Islet of Langerhans (tissue), 1 donor: Measurements from ENCODE around the gene NPFF.
"Not testable (repeated sequence)": the region's sequence is repeated elsewhere in the genome, so short reads cannot be mapped to it uniquely, and the experiment has no call there.

Source experiments
- FAIRE-seq: peaks from one replicate; lab custom pipeline; 2011; peaks lifted over from hg19 to GRCh38; lab: Jason Lieb, UNC

The NPFF gene, protein sequence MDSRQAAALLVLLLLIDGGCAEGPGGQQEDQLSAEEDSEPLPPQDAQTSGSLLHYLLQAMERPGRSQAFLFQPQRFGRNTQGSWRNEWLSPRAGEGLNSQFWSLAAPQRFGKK

DNA sequence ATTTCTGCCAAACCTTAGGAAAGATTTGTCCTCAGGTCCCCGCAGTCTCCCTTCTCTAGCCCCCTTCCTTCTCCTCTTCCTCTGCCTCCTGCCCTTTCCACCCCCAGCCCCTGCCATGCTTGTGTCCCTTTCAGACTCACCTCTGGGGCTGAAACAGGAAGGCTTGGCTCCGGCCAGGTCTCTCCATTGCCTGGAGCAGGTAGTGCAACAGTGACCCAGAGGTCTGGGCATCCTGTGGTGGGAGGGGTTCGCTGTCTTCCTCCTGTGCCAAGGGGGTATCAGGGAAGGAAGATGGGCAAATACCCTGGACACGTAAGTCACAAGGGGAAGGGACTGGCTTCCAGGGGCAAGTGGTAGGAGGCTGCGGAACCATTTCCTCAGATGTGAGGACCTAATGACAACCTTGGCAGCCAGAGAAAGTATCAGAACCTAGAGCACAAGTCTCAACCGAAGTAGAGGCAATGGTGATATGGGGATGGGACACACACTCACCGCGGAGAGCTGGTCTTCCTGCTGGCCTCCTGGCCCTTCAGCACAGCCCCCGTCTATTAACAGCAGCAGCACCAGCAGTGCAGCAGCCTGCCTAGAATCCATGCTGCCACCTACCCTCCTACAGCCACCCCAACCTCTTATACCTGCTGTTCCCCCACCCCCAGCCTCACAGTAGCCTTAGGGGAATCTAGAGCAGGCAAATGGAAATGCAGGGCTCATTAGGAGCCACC is at the start of gene NPFF:
Gene NPFF, minus strand, starts transcription at position 604 of the 722 bp plus-strand sequence. Its CDS starts 10 bp downstream, at position 594.
- no peak for FAIRE-seq

GRCh38 chr12:53552361-53553327 is 45.4 kb upstream of the NPFF start:
- no peak for FAIRE-seq

GRCh38 chr12:53551889-53552291 is 44.6 kb upstream of the NPFF start:
- FAIRE-seq: no peak

DNA sequence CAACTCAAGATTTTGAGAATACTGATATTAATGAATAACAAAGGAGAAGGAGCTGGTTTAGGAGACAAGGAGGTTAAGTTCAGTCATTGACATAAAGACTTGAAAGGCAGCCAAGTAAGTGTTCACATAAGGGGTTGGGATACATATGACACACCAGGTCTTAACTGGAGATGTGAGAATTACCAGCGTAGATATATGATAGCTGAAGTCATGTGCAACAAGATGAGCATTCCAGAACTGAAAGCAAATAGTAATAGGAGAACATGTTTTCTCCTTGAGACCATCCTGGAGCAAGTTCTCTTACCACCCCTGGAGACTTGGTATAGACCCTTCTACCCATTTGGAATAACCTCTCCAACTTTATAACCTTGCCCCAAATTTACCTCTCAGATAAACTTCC is 43.3 kb upstream of the NPFF start:
- FAIRE-seq: no peak

DNA sequence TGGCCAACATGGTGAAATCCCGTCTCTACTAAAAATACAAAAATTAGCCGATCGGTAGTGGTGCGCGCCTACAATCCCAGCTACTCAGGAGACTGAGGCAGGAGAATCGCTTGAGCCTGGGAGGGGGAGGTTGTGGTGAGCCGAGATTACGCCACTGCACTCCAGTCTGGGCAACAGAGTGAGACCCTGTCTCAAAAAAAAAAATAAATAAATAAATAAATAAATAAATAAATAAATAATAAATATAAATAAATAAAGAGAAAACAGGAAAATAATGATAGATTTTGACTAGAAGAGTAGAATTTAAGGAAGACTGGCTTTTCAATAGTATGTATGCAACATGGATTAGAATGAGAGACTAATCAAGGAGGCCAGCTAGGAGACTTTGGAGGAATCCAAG is 42.8 kb upstream of the NPFF start:
- not testable (repeated sequence) for FAIRE-seq

- FAIRE-seq: not testable (repeated sequence)
Measured at GRCh38 chr12:53548354-53548753, 41.1 kb upstream of the NPFF start.

GRCh38 chr12:53543539-53543938 is 36.3 kb upstream of the NPFF start:
- FAIRE-seq: no peak

DNA sequence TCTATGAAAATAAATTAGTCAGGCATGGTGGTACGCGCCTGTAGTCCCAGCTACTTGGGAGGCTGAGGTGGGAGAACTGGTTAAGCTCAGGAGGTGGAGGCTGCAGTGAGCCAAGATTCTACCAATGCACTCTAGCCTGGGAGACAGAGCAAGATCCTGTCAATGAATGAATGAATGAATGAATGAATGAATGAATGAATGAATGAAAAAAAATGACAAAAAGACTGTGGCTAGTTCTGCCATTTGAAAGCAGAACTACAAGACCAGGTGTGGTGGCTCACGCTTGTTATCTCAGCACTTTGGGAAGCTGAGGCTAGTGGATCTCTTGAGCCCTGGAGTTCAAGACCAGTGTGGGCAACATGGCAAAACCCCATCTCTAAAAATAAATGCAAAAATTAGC is 32.2 kb upstream of the NPFF start:
- FAIRE-seq: no peak

GRCh38 chr12:53538209-53538689 is 31.0 kb upstream of the NPFF start:
- FAIRE-seq: peak; percentile 78

DNA sequence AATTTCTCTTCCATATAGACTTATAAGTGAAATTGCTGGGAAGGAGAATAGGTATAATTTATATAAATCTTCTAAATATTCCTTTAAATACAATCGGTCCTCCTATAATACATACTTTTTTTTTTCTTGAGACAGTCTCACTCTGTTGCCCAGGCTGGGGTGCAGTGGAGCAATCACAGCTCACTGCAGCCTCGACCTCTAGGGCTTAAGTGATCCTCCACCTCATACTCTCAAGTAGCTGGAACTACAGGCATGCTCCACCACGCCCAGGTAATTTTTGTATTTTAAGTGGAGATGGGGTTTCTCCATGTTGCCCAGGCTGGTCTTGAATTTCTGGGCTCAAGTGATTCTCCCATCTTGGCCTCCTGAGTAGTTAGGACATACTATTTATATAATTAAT is 29.7 kb upstream of the NPFF start:
- FAIRE-seq: no peak

GRCh38 chr12:53533471-53533870 is 26.2 kb upstream of the NPFF start:
- FAIRE-seq: no peak

DNA sequence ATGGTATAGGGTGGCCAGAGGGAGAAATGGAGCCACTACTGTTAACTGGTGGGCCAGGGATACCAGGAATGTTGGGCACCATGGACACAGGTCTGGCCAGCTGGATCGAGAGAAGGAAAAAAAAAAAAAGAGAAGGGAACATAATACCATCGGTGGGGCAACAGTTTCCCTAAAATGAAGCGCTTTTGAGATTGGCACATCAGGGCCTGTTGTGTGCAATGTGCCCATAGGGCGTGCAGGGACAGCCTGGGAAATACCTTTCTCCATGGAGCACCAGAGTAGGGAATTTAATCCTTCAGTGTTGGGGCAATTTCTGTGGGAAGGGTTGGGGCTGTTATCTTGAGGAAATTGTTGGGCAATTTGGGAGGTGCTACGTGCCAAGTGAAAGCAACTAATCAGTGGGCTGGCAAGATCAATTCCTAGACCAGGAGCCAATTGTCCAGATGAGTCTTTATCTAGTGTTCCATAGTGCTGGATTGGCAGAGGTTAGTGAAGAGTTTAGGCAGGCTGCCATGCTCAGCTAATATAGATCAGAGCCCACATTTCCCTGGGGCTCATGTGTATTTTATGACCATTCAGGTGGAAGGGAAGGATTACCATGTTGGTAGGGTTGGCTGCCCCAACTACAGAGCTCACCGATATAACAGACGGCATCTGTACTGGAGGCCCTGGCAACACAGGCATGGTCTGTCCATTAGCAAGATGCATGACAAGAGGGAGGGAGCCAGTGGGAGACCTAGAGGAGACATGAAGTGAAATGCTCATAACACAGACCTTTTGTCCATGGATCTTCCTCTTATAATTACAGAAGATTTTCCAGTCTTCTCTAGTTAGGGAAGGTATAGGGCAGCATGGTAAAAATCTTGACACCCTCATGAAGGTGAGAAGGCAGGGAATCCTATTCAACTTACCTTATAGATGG is 25.5 kb upstream of the NPFF start:
- no peak for FAIRE-seq

DNA sequence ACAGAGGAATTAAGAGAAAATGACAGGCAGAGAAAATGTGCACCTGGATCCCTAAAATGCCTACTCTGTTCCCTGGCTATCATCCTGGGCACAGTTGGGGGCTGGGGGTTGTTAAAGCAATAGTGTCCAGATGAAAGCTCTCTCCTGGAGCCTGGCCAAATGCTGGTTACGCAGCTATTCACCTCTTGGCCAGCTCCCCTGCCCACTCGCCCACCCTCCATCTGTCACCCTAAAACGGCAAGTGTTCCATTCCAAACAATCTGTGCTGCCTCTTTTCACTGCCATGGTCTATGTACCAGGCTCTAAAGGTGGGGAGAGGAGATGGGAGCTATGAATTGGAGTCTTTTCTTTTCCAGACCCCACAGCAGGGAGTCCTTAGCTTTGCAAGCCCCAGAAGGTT is 24.7 kb upstream of the NPFF start:
- FAIRE-seq: no peak

- FAIRE-seq: no peak
Measured at GRCh38 chr12:53530920-53531319, 23.6 kb upstream of the NPFF start.

GRCh38 chr12:53530061-53530460 is 22.8 kb upstream of the NPFF start:
- FAIRE-seq: no peak

- FAIRE-seq: no peak
Measured at GRCh38 chr12:53524476-53524875, 17.2 kb upstream of the NPFF start.

GRCh38 chr12:53523131-53523530 is 15.8 kb upstream of the NPFF start:
- no peak for FAIRE-seq

GRCh38 chr12:53518381-53518780 is 11.1 kb upstream of the NPFF start:
- FAIRE-seq: no peak

- FAIRE-seq: no peak
Measured at GRCh38 chr12:53516758-53517455, 9.6 kb upstream of the NPFF start.

- FAIRE-seq: no peak
Measured at GRCh38 chr12:53515291-53515680, 8.0 kb upstream of the NPFF start.

GRCh38 chr12:53514628-53515290 is 7.5 kb upstream of the NPFF start:
- FAIRE-seq: no peak
